GM21367 (cell line): Measurements from ENCODE around the gene SPARC.

Experiments used
- ATAC-seq: cut with Tn5 transposase; IDR thresholded peaks from one replicate; pipeline ENCODE4 v1.9.1; 2021; ENCODE audit not compliant: unreplicated experiment

SPARC gene

GRCh38 chr5:151679421-151680155, 7.1 kb downstream of the SPARC start:
- no peak for ATAC-seq

- ATAC-seq = no peak
Measured at GRCh38 chr5:151678713-151679112, 8.0 kb downstream of the SPARC start.

- ATAC-seq = no peak
Measured at GRCh38 chr5:151677776-151678545, 8.8 kb downstream of the SPARC start.

GRCh38 chr5:151676719-151677118, 10.0 kb downstream of the SPARC start:
- no peak for ATAC-seq

GRCh38 chr5:151676314-151676712, 10.4 kb downstream of the SPARC start:
- ATAC-seq = no peak

- ATAC-seq = no peak
Measured at GRCh38 chr5:151675611-151676313, 11.0 kb downstream of the SPARC start.

GRCh38 chr5:151674626-151675610, 11.8 kb downstream of the SPARC start:
- ATAC-seq = no peak

GRCh38 chr5:151673421-151673820, 13.3 kb downstream of the SPARC start:
- ATAC-seq = no peak

GRCh38 chr5:151672516-151672915, 14.2 kb downstream of the SPARC start:
- no peak for ATAC-seq

- no peak for ATAC-seq
Measured at GRCh38 chr5:151671950-151672349, 14.8 kb downstream of the SPARC start.

- no peak for ATAC-seq
Measured at GRCh38 chr5:151670953-151671636, 15.6 kb downstream of the SPARC start.

- no peak for ATAC-seq
Measured at GRCh38 chr5:151670083-151670686, 16.5 kb downstream of the SPARC start.

GRCh38 chr5:151667083-151667482, 19.6 kb downstream of the SPARC start:
- no peak for ATAC-seq

- ATAC-seq = no peak
Measured at GRCh38 chr5:151665613-151666012, 21.1 kb downstream of the SPARC start.

- no peak for ATAC-seq
Measured at GRCh38 chr5:151664694-151665585, 21.8 kb downstream of the SPARC start.

- ATAC-seq = no peak
Measured at GRCh38 chr5:151663617-151664293, 23.0 kb downstream of the SPARC start.

GRCh38 chr5:151662805-151663204, 23.9 kb downstream of the SPARC start:
- ATAC-seq = peak; percentile 43
